Progenitor cell of endocrine pancreas (in vitro differentiated cells): ENCODE data around the gene GGCT. TPM values are rescaled to one million over a fixed set of nuclear protein-coding genes. Genes with fewer than 3 reads are reported as not detected.

Experiments used
- DNase-seq: peaks from one replicate; pipeline ENCODE4 v3.0.0; 2021; ENCODE audit warnings: low spot score; ENCODE audit not compliant: unreplicated experiment
- H3K27ac Mint-ChIP-seq: 2 replicates; pipeline ENCODE4 v1.8.0; 2021; ENCODE audit warnings: mild to moderate bottlenecking, moderate library complexity, mixed read lengths
- H3K27me3 Mint-ChIP-seq: 2 replicates; pipeline ENCODE4 v1.8.0; 2021; ENCODE audit warnings: mixed read lengths
- H3K36me3 Mint-ChIP-seq: 2 replicates; pipeline ENCODE4 v1.8.0; 2022; ENCODE audit warnings: mixed read lengths; ENCODE audit not compliant: insufficient read depth
- H3K4me1 Mint-ChIP-seq: 2 replicates; pipeline ENCODE4 v1.8.0; 2021; ENCODE audit warnings: low read depth, mixed read lengths
- H3K4me3 Mint-ChIP-seq: 2 replicates; pipeline ENCODE4 v1.8.0; 2021; ENCODE audit warnings: low read depth, mild to moderate bottlenecking, moderate library complexity, mixed read lengths
- H3K9me3 Mint-ChIP-seq: 2 replicates; pipeline ENCODE4 v1.8.0; 2021; ENCODE audit warnings: low read depth, mixed read lengths
- total RNA-seq: library from RNA; stranded (reverse); gene quantifications from 2 replicates; pipeline ENCODE4 v1.2.1, GENCODE V29; 2021
- TF ChIP-seq, protein P1 (sequence below): fragments of 200-600 bp; sonication (generic); IDR thresholded peaks from one replicate; pipeline ENCODE4 v1.5.0; 2021; ENCODE audit warnings: antibody characterized with exemption, mild to moderate bottlenecking; ENCODE audit not compliant: unreplicated experiment

Gene GGCT
- total RNA-seq, 1 donor from 2014 or later: 54.7 TPM

DNA sequence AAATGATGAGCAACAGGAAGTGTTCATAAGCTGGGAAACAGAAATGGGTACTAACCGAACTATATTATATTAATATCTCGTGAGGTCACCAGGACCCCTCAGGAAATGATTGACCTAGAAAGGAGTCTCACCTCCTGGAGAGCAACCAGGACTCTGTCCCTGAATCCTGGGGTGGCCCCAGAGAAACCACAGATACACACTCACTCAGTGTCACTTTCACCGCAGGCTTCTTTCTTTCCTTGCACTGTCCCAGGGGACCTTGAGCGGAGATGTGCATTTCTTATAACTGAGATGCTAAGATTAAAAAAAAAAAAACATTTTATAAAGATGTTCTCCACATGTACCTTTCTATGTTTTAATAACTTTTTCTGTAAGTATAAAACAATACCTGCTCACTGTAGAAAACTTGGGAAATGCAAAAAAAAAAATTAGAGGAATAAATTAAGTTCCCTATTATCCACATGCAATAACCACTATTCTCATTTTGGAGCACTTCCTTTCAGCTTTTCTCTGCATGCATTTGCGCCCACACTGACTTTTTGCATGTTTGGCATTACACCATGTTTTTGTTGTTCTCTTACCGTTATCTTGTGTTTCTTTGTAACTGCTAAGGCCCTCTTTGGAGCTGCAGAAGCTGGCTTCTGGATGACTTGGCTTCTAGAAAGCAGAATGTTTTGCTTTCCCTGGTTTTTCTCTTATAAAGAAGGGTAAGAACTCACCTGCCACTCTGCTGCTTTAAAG, 41.1 kb downstream of the GGCT start:
- H3K27ac Mint-ChIP-seq: no peak overlapping the region
- no peak overlapping the region for H3K4me3 Mint-ChIP-seq
- no peak for DNase-seq
- H3K36me3 Mint-ChIP-seq: no peaks in the 10 kb centered on the region
- H3K27me3 Mint-ChIP-seq: no peaks in the 10 kb centered on the region
- TF ChIP-seq, protein P1, sequence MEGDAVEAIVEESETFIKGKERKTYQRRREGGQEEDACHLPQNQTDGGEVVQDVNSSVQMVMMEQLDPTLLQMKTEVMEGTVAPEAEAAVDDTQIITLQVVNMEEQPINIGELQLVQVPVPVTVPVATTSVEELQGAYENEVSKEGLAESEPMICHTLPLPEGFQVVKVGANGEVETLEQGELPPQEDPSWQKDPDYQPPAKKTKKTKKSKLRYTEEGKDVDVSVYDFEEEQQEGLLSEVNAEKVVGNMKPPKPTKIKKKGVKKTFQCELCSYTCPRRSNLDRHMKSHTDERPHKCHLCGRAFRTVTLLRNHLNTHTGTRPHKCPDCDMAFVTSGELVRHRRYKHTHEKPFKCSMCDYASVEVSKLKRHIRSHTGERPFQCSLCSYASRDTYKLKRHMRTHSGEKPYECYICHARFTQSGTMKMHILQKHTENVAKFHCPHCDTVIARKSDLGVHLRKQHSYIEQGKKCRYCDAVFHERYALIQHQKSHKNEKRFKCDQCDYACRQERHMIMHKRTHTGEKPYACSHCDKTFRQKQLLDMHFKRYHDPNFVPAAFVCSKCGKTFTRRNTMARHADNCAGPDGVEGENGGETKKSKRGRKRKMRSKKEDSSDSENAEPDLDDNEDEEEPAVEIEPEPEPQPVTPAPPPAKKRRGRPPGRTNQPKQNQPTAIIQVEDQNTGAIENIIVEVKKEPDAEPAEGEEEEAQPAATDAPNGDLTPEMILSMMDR: no peak
- peaks cover 3% of the 10 kb centered on the region for H3K4me1 Mint-ChIP-seq
- no peaks in the 10 kb centered on the region for H3K9me3 Mint-ChIP-seq

DNA sequence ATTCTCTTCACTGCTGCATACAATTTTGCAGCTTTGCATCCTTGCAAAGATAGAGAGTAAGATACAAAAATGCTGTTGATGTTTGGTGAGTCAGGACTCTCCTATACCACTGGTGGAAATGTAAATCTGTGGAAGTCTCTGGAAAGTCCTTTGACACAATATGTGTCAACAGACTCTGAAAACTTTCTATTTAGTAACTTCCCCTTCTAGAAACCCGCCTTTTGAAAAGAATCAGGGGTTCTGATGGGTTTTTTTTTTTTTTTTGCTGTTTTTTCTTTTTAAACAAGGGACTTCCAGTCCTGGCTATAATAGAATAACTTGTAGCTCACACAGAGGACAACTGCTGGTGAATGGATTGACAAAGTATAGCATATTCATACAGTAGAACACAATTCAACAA, 42.5 kb downstream of the GGCT start:
- no peak for DNase-seq
- Mint-ChIP-seq H3K27me3 (no peaks in the 10 kb centered on the region), H3K9me3 (no peaks in the 10 kb centered on the region), H3K4me3 (no peak overlapping the region), H3K36me3 (no peaks in the 10 kb centered on the region), H3K27ac (no peak overlapping the region), H3K4me1 (peaks cover 5% of the 10 kb centered on the region)
- TF ChIP-seq, protein P1: no peak

DNA sequence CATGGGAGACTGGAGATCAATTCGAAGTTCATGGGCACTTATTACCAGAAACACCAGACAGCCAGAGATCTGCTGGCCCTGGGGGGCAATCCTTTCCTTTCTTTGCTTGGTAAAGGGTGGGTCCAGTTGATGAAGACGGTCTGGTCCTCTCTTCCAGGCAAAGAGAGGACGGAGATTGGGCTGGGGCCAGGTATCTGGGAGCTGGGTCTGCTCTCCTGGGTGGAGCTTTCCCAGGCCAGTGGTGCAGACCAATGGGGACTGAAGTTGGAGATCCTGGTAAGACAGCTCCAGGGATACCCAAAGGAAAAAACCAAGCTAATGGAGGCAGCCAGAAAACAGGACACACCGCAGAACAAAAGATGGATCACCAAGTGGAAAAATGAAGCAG, 44.4 kb downstream of the GGCT start:
- H3K27ac Mint-ChIP-seq: no peak overlapping the region
- no peaks in the 10 kb centered on the region for H3K9me3 Mint-ChIP-seq
- TF ChIP-seq, protein P1: no peak
- H3K27me3 Mint-ChIP-seq: no peaks in the 10 kb centered on the region
- peaks cover 5% of the 10 kb centered on the region for H3K4me1 Mint-ChIP-seq
- no peak for DNase-seq
- no peaks in the 10 kb centered on the region for H3K36me3 Mint-ChIP-seq
- H3K4me3 Mint-ChIP-seq: no peak overlapping the region

DNA sequence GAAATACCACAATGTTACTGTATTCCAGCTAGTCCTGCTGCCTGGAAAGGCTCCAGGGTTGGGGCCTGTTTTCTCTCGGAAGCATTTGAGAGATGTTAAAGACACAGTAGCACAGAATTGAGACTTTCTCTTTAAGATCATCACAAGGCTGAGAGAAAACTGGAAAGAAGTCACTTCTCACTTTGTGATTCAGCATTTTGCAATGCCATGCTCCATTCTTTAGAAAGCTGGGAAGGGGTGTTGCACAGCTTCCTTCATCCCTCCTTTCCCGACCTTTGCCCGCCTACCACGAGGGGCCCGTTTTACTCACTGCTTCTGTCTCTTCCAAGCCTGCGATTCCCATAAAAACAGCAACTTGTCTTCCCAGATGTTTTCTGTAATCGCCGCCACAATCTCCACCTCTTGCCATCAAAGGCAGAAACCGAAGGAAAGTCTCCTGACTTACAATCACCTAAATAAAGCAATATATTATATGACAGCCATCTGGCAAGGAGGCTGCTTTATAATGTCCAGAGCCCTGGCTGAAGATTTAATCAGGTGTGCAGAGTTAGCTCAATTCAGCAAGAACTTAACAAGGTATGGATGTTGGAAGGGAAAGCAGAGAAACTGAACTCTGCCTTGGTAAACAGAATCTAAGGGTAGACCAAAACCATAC, 44.9 kb downstream of the GGCT start:
- DNase-seq: no peak
- H3K27me3 Mint-ChIP-seq: no peaks in the 10 kb centered on the region
- no peak overlapping the region for H3K4me3 Mint-ChIP-seq
- no peaks in the 10 kb centered on the region for H3K9me3 Mint-ChIP-seq
- H3K36me3 Mint-ChIP-seq: no peaks in the 10 kb centered on the region
- TF ChIP-seq, protein P1: no peak
- H3K4me1 Mint-ChIP-seq: peaks cover 5% of the 10 kb centered on the region
- no peak overlapping the region for H3K27ac Mint-ChIP-seq

DNA sequence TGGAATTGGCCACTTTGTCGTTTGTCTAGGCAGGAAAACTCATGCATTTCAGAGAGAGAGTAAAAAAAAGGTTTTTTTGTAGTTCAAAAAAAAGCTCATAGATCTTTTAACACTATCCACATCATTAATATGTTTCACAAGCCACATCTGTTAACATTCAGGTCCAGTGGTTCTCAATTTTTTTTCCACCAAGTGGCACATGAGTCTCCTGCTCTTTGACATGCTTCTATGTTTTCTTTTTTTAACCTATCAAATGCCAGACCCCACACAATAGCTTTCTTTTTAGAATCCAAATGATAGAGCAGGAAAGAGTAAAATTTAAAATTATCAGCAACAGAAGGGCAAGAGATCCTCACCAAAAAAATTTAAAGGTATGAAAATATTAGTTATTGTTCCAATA, 46.3 kb downstream of the GGCT start:
- no peak overlapping the region for H3K27ac Mint-ChIP-seq
- DNase-seq: no peak
- no peak overlapping the region for H3K4me3 Mint-ChIP-seq
- no peaks in the 10 kb centered on the region for H3K36me3 Mint-ChIP-seq
- H3K4me1 Mint-ChIP-seq: peaks cover 5% of the 10 kb centered on the region
- TF ChIP-seq, protein P1: no peak
- no peaks in the 10 kb centered on the region for H3K27me3 Mint-ChIP-seq
- no peaks in the 10 kb centered on the region for H3K9me3 Mint-ChIP-seq
